Loucy (cell line): ENCODE data around the gene KRT16.

Source experiments
- H2AFZ ChIP-seq: fragments of 200-600 bp; sonication (generic); 2 replicates; pipeline ENCODE4 v1.6.0; 2016; ENCODE audit warnings: antibody characterized with exemption, mild to moderate bottlenecking, low read length, moderate library complexity
- H3F3A ChIP-seq: fragments of 200-600 bp; 2 replicates; pipeline ENCODE4 v1.6.0; 2016; ENCODE audit warnings: antibody characterized with exemption, low read depth, mild to moderate bottlenecking
- H3K27me3 ChIP-seq: fragments of 200-600 bp; sonication (generic); 2 replicates; pipeline ENCODE4 v1.6.1; 2014; ENCODE audit warnings: low read length, mild to moderate bottlenecking; ENCODE audit not compliant: insufficient read depth, poor library complexity, severe bottlenecking
- H3K36me3 ChIP-seq: fragments of 200-600 bp; sonication (generic); 2 replicates; pipeline ENCODE4 v1.6.1; 2016; ENCODE audit warnings: low read length; ENCODE audit not compliant: insufficient read depth
- H3K4me1 ChIP-seq: fragments of 200-600 bp; sonication (generic); 2 replicates; pipeline ENCODE4 v1.5.1; 2014; ENCODE audit warnings: low read length, mild to moderate bottlenecking; ENCODE audit not compliant: insufficient read depth, poor library complexity, severe bottlenecking
- H3K4me2 ChIP-seq: fragments of 200-600 bp; sonication (generic); 2 replicates; pipeline ENCODE4 v1.6.0; 2014; ENCODE audit warnings: antibody characterized with exemption, low read length, low read depth, mild to moderate bottlenecking; ENCODE audit not compliant: poor library complexity, severe bottlenecking
- H3K4me3 ChIP-seq: fragments of 200-600 bp; sonication (generic); 2 replicates; pipeline ENCODE4 v1.5.1; 2014; ENCODE audit warnings: low read length, mild to moderate bottlenecking, mixed read lengths; ENCODE audit not compliant: poor library complexity, severe bottlenecking
- H3K79me2 ChIP-seq: fragments of 200-600 bp; sonication (generic); 2 replicates; pipeline ENCODE4 v1.6.1; 2014; ENCODE audit warnings: low read length; ENCODE audit not compliant: insufficient read depth
- H3K9ac ChIP-seq: fragments of 200-600 bp; sonication (generic); 2 replicates; pipeline ENCODE4 v1.6.0; 2014; ENCODE audit warnings: mild to moderate bottlenecking, low read depth, low read length, moderate library complexity; ENCODE audit not compliant: poor library complexity, severe bottlenecking
- H3K9me2 ChIP-seq: fragments of 200-600 bp; sonication (generic); replicated peaks from 2 replicates; pipeline ENCODE4 v1.6.1; 2016; ENCODE audit warnings: low read depth, low read length, mixed read lengths
- H3K9me3 ChIP-seq: fragments of 200-600 bp; sonication (generic); 2 replicates; pipeline ENCODE4 v1.6.1; 2014; ENCODE audit warnings: mild to moderate bottlenecking, antibody characterized with exemption, low read length, low read depth; ENCODE audit not compliant: insufficient read depth
- H4K20me1 ChIP-seq: fragments of 200-600 bp; sonication (generic); 2 replicates; pipeline ENCODE4 v1.6.0; 2014; ENCODE audit warnings: antibody characterized with exemption, low read length, mild to moderate bottlenecking; ENCODE audit not compliant: insufficient read depth, poor library complexity, severe bottlenecking
- CTCF ChIP-seq: fragments of 200-600 bp; sonication (generic); conservative IDR thresholded peaks from 2 replicates; pipeline ENCODE4 v1.5.1; 2014; ENCODE audit warnings: mild to moderate bottlenecking, antibody characterized with exemption, low read length
- EZH2phosphoT487 ChIP-seq: fragments of 200-600 bp; IDR thresholded peaks from 2 replicates; pipeline ENCODE4 v1.6.1; 2018; ENCODE audit warnings: antibody characterized with exemption, mild to moderate bottlenecking, moderate library complexity, borderline replicate concordance

Gene KRT16

GRCh38 chr17:41594363-41594915, 18.1 kb downstream of the KRT16 start:
- Histone ChIP-seq H3K9me2 (no peaks in the 10 kb centered on the region), H3K9ac (no peak overlapping the region), H3K4me2 (no peak overlapping the region), H3K27me3 (no peaks in the 10 kb centered on the region), H3K79me2 (no peaks in the 10 kb centered on the region), H3F3A (no peaks in the 10 kb centered on the region), H3K36me3 (no peaks in the 10 kb centered on the region), H3K4me1 (no peaks in the 10 kb centered on the region), H3K9me3 (no peaks in the 10 kb centered on the region), H4K20me1 (no peaks in the 10 kb centered on the region), H3K4me3 (no peak overlapping the region), H2AFZ (no peak overlapping the region)
- TF ChIP-seq CTCF (no peak), EZH2phosphoT487 (no peak)

GRCh38 chr17:41593306-41593981, 19.1 kb downstream of the KRT16 start:
- Histone ChIP-seq H2AFZ (no peak overlapping the region), H3F3A (no peaks in the 10 kb centered on the region), H3K9ac (no peak overlapping the region), H3K4me1 (no peaks in the 10 kb centered on the region), H4K20me1 (no peaks in the 10 kb centered on the region), H3K36me3 (no peaks in the 10 kb centered on the region), H3K9me2 (no peaks in the 10 kb centered on the region), H3K79me2 (no peaks in the 10 kb centered on the region), H3K27me3 (no peaks in the 10 kb centered on the region), H3K4me2 (no peak overlapping the region), H3K4me3 (no peak overlapping the region), H3K9me3 (no peaks in the 10 kb centered on the region)
- TF ChIP-seq CTCF (no peak), EZH2phosphoT487 (no peak)

GRCh38 chr17:41592601-41593305, 19.8 kb downstream of the KRT16 start:
- Histone ChIP-seq H3K4me2 (no peak overlapping the region), H4K20me1 (no peaks in the 10 kb centered on the region), H3K4me3 (no peak overlapping the region), H3K79me2 (no peaks in the 10 kb centered on the region), H3K9ac (no peak overlapping the region), H3F3A (no peaks in the 10 kb centered on the region), H3K27me3 (no peaks in the 10 kb centered on the region), H3K36me3 (no peaks in the 10 kb centered on the region), H2AFZ (no peak overlapping the region), H3K9me3 (no peaks in the 10 kb centered on the region), H3K9me2 (no peaks in the 10 kb centered on the region), H3K4me1 (no peaks in the 10 kb centered on the region)
- TF ChIP-seq CTCF (no peak), EZH2phosphoT487 (no peak)
